H9 (cell line): ENCODE measurements around the gene PMEPA1. TPM values are rescaled to one million over a fixed set of nuclear protein-coding genes. Genes with fewer than 3 reads are reported as not detected.
A peak's percentile ranks its signal among the peaks of the same experiment; 100 is the strongest.

Source experiments
- DNase-seq: peaks from one replicate; pipeline ENCODE4 v3.0.0-alpha.2; 2017
- H2AFZ ChIP-seq: one replicate; pipeline ENCODE4 v1.6.1; 2013; ENCODE audit warnings: mild to moderate bottlenecking, low read length, control low read depth, moderate library complexity
- H2AK5ac ChIP-seq: 2 replicates; pipeline ENCODE4 v1.6.1; 2013; ENCODE audit warnings: low read length, control low read depth, mixed read lengths; ENCODE audit not compliant: insufficient read length
- H2BK120ac ChIP-seq: one replicate; pipeline ENCODE4 v1.6.1; 2013; ENCODE audit warnings: low read depth, mild to moderate bottlenecking, low read length, control low read depth, inconsistent platforms; ENCODE audit not compliant: poor library complexity, severe bottlenecking
- H2BK12ac ChIP-seq: 2 replicates; pipeline ENCODE4 v1.6.1; 2013; ENCODE audit warnings: low read length, control low read depth, mixed read lengths, low read depth; ENCODE audit not compliant: insufficient read length
- H2BK15ac ChIP-seq: 2 replicates; pipeline ENCODE4 v1.6.1; 2013; ENCODE audit warnings: low read depth, low read length, control low read depth
- H2BK20ac ChIP-seq: one replicate; pipeline ENCODE4 v1.6.1; 2013; ENCODE audit warnings: low read depth, mild to moderate bottlenecking, low read length, control low read depth, inconsistent platforms; ENCODE audit not compliant: poor library complexity, severe bottlenecking
- H2BK5ac ChIP-seq: 2 replicates; pipeline ENCODE4 v1.6.1; 2013; ENCODE audit warnings: low read length, control low read depth, mixed read lengths; ENCODE audit not compliant: insufficient read length
- H3K14ac ChIP-seq: 2 replicates; pipeline ENCODE4 v1.6.1; 2013; ENCODE audit warnings: low read length, control low read depth; ENCODE audit not compliant: insufficient read depth
- H3K18ac ChIP-seq: 2 replicates; pipeline ENCODE4 v1.6.1; 2013; ENCODE audit warnings: low read depth, mild to moderate bottlenecking, mixed read lengths, low read length, control low read depth; ENCODE audit not compliant: insufficient read length
- H3K23ac ChIP-seq: 2 replicates; pipeline ENCODE4 v1.6.1; 2013; ENCODE audit warnings: low read length, control low read depth, mixed read lengths, low read depth; ENCODE audit not compliant: insufficient read length
- H3K23me2 ChIP-seq: 2 replicates; pipeline ENCODE4 v1.6.1; 2013; ENCODE audit warnings: low read depth, mild to moderate bottlenecking, mixed read lengths, low read length, control low read depth; ENCODE audit not compliant: insufficient read length, poor library complexity, severe bottlenecking
- H3K27ac ChIP-seq: 2 replicates; pipeline ENCODE4 v1.5.1; 2013; ENCODE audit warnings: low read length, control low read depth, mixed read lengths, low read depth; ENCODE audit not compliant: insufficient read length
- H3K27me3 ChIP-seq: 2 replicates; pipeline ENCODE4 v1.6.1; 2013; ENCODE audit warnings: low read length, control low read depth, inconsistent platforms; ENCODE audit not compliant: insufficient read depth
- H3K4ac ChIP-seq: 2 replicates; pipeline ENCODE4 v1.6.1; 2013; ENCODE audit warnings: low read depth, mild to moderate bottlenecking, control low read depth, inconsistent platforms, low read length, moderate library complexity
- H3K4me1 ChIP-seq: 2 replicates; pipeline ENCODE4 v1.6.1; 2013; ENCODE audit warnings: low read length, control low read depth, inconsistent platforms; ENCODE audit not compliant: insufficient read depth
- H3K4me2 ChIP-seq: 2 replicates; pipeline ENCODE4 v1.6.1; 2013; ENCODE audit warnings: low read length, control low read depth, mixed read lengths; ENCODE audit not compliant: insufficient read length, insufficient read depth
- H3K56ac ChIP-seq: 2 replicates; pipeline ENCODE4 v1.6.1; 2013; ENCODE audit warnings: low read depth, mild to moderate bottlenecking, mixed read lengths, low read length, control low read depth; ENCODE audit not compliant: insufficient read length
- H3K79me1 ChIP-seq: 2 replicates; pipeline ENCODE4 v1.6.1; 2013; ENCODE audit warnings: low read depth, mild to moderate bottlenecking, moderate library complexity, low read length, control low read depth, inconsistent platforms; ENCODE audit not compliant: insufficient read depth, poor library complexity, severe bottlenecking
- H3K79me2 ChIP-seq: 2 replicates; pipeline ENCODE4 v1.6.1; 2013; ENCODE audit warnings: low read length, control low read depth, inconsistent platforms; ENCODE audit not compliant: insufficient read depth
- H3K9ac ChIP-seq: 2 replicates; pipeline ENCODE4 v1.6.1; 2013; ENCODE audit warnings: low read length, control low read depth, mixed read lengths; ENCODE audit not compliant: insufficient read length; ENCODE audit errors: extremely low read depth
- H3K9me3 ChIP-seq: one replicate; pipeline ENCODE4 v1.6.1; 2013; ENCODE audit warnings: low read depth, low read length, inconsistent platforms; ENCODE audit not compliant: control insufficient read depth
- H3T11ph ChIP-seq: one replicate; pipeline ENCODE4 v1.6.1; 2013; ENCODE audit warnings: mild to moderate bottlenecking, low read length, control low read depth, inconsistent platforms
- H4K20me1 ChIP-seq: one replicate; pipeline ENCODE4 v1.6.1; 2013; ENCODE audit not compliant: control insufficient read depth, insufficient read length, insufficient read depth
- H4K5ac ChIP-seq: 2 replicates; pipeline ENCODE4 v1.6.1; 2013; ENCODE audit warnings: low read depth, mild to moderate bottlenecking, mixed read lengths, low read length, control low read depth; ENCODE audit not compliant: insufficient read length
- H4K8ac ChIP-seq: replicated peaks from 2 replicates; pipeline ENCODE4 v1.6.1; 2013; ENCODE audit warnings: low read length, control low read depth, mixed read lengths, low read depth; ENCODE audit not compliant: insufficient read length
- H4K91ac ChIP-seq: 2 replicates; pipeline ENCODE4 v1.6.1; 2013; ENCODE audit warnings: low read depth, mild to moderate bottlenecking, moderate library complexity, mixed read lengths, low read length, control low read depth; ENCODE audit not compliant: insufficient read length
- H3K27ac Mint-ChIP-seq, 3 experiments: 2 replicates in 2 of 3; 3 replicates in 1 of 3; pipeline ENCODE4 v1.8.0; 2020 to 2021; ENCODE audit warnings: mixed read lengths in 3 of 3, mild to moderate bottlenecking in 1 of 3, moderate library complexity in 1 of 3
- H3K27me3 Mint-ChIP-seq: 2 replicates; pipeline ENCODE4 v1.8.0; 2021; ENCODE audit warnings: low read depth, mild to moderate bottlenecking, moderate library complexity, mixed read lengths
- H3K36me3 Mint-ChIP-seq, 3 experiments: 2 replicates in 2 of 3; 3 replicates in 1 of 3; pipeline ENCODE4 v1.8.0; 2020 to 2021; ENCODE audit warnings: low read depth in 3 of 3, mixed read lengths in 3 of 3; ENCODE audit not compliant: insufficient read depth in 1 of 3
- H3K4me1 Mint-ChIP-seq, 2 experiments: 2 replicates each; pipeline ENCODE4 v1.8.0; 2020; ENCODE audit warnings: mixed read lengths in 2 of 2
- H3K4me3 Mint-ChIP-seq, 2 experiments: 2 replicates in 1 of 2; 3 replicates in 1 of 2; pipeline ENCODE4 v1.8.0; 2020 to 2021; ENCODE audit warnings: mild to moderate bottlenecking in 2 of 2, mixed read lengths in 2 of 2, moderate library complexity in 1 of 2
- H3K9me3 Mint-ChIP-seq, 2 experiments: 2 replicates in 1 of 2; 3 replicates in 1 of 2; pipeline ENCODE4 v1.8.0; 2020; ENCODE audit warnings: mild to moderate bottlenecking in 2 of 2, mixed read lengths in 2 of 2, moderate library complexity in 1 of 2
- CTCF ChIP-seq: fragments of 200-600 bp; sonication (generic); conservative IDR thresholded peaks from 3 replicates; pipeline ENCODE4 v1.8.0; 2021; ENCODE audit warnings: antibody characterized with exemption, mild to moderate bottlenecking
- whole genome bisulfite sequencing: extraction: QIAGEN DNeasy Blood & Tissue Kit; methylation state at CpG from one replicate; pipeline ENCODE4 v1.1.7; 2013; ENCODE audit warnings: missing lambda C conversion rate, low lambda C conversion rate, mixed read lengths; ENCODE audit not compliant: insufficient read length; ENCODE audit errors: extremely low coverage; 5-methylcytosine and 5-hydroxymethylcytosine counted together
- total RNA-seq: library from RNA; stranded (reverse); gene quantifications from 2 replicates; pipeline ENCODE4 v1.2.1, GENCODE V29; 2021

PMEPA1 gene
- total RNA-seq, 1 experiment from 2014 or later: 34.6 TPM

GRCh38 chr20:57675773-57676172 is 34.0 kb downstream of the PMEPA1 start:
- DNase-seq: no peak
- peaks cover 64 to 73% of the 10 kb centered on the region in 2 experiments for H3K4me1 Mint-ChIP-seq
- H3K79me2 ChIP-seq: peaks cover 43% of the 10 kb centered on the region; the same call in 1 of the 2 replicates
- peaks cover 25% of the 10 kb centered on the region for H3K4me1 ChIP-seq
- no peak overlapping the region for H2BK5ac ChIP-seq
- no peak overlapping the region for H4K91ac ChIP-seq
- peaks cover 6% of the 10 kb centered on the region for H3K79me1 ChIP-seq
- no peaks in the 10 kb centered on the region for H4K20me1 ChIP-seq
- H3K14ac ChIP-seq: no peak overlapping the region; the same call in 1 of the 2 replicates
- no peak overlapping the region for H3K4ac ChIP-seq
- no peak overlapping the region for H2BK20ac ChIP-seq
- H2BK12ac ChIP-seq: no peak overlapping the region
- no peaks in the 10 kb centered on the region for H3K9me3 ChIP-seq
- no peaks in the 10 kb centered on the region for H3K27me3 ChIP-seq
- H4K8ac ChIP-seq: no peak overlapping the region
- H3K9me3 Mint-ChIP-seq: no peaks in the 10 kb centered on the region
- no peaks in the 10 kb centered on the region for H3K23me2 ChIP-seq
- H2BK120ac ChIP-seq: no peak overlapping the region
- peaks cover 0 to 6% (median 5%) of the 10 kb centered on the region in 3 experiments; a peak in 3 of 7 replicates for H3K36me3 Mint-ChIP-seq
- H4K5ac ChIP-seq: no peak overlapping the region
- no peak overlapping the region for H2AFZ ChIP-seq
- H3K9ac ChIP-seq: no peak overlapping the region
- H3T11ph ChIP-seq: no peak overlapping the region
- no peak overlapping the region for H2BK15ac ChIP-seq
- H3K23ac ChIP-seq: no peak overlapping the region
- H3K27ac ChIP-seq: no peak overlapping the region
- H3K18ac ChIP-seq: no peak overlapping the region
- no peak overlapping the region for H3K56ac ChIP-seq
- H3K4me2 ChIP-seq: no peak overlapping the region
- no peak for TF ChIP-seq CTCF
- WGBS: no CpG with 5 or more reads among the region's 12 CpGs
- no peaks in the 10 kb centered on the region for H3K27me3 Mint-ChIP-seq
- peak overlapping the region in 2 of 3 experiments; percentile 24 to 63; a peak in 2 of 7 replicates for H3K27ac Mint-ChIP-seq
- no peak overlapping the region for H3K4me3 Mint-ChIP-seq
- H2AK5ac ChIP-seq: no peak overlapping the region
